ENCODE measurements around the gene C17orf100. TPM values are rescaled to one million over a fixed set of nuclear protein-coding genes. Genes with fewer than 3 reads are reported as not detected.
A peak's percentile ranks its signal among the peaks of the same experiment; 100 is the strongest.
"Not testable (repeated sequence)": the region's sequence is repeated elsewhere in the genome, so short reads cannot be mapped to it uniquely, and the experiment has no call there.

The C17orf100 gene
- total RNA-seq, 1 experiment from 2014 or later, result 0.31 TPM

GRCh38 chr17:6640536-6641246, 10.9 kb upstream of the C17orf100 start, which contains the start of the genes KIAA0753 and TXNDC17:
TSS of gene KIAA0753 (minus strand) at chr17:6640711. CDS start at chr17:6635103, 5,608 bp downstream.
TSS of gene TXNDC17 (plus strand) at chr17:6641060. CDS start at chr17:6641083, 23 bp downstream.
- peak; percentile 92 for DNase-seq (ENCODE audit: low read depth)

- peak; percentile 10 for DNase-seq (ENCODE audit: low read depth)
Measured at GRCh38 chr17:6641247-6641863, 10.2 kb upstream of the C17orf100 start.

- no peak for DNase-seq (ENCODE audit: low read depth)
Measured at GRCh38 chr17:6642592-6642991, 9.0 kb upstream of the C17orf100 start.

- DNase-seq (ENCODE audit: low read depth), result peak; percentile 27
Measured at GRCh38 chr17:6643451-6644125, 8.0 kb upstream of the C17orf100 start.

- DNase-seq (ENCODE audit: low read depth), result peak; percentile 26
Measured at GRCh38 chr17:6648181-6648580, 3.4 kb upstream of the C17orf100 start.

GRCh38 chr17:6651919-6652452, 424 bp downstream of the C17orf100 start:
- DNase-seq (ENCODE audit: low read depth), result no peak

- DNase-seq (ENCODE audit: low read depth), result no peak
Measured at GRCh38 chr17:6654841-6655731, 3.5 kb downstream of the C17orf100 start.

GRCh38 chr17:6655732-6656361, 4.3 kb downstream of the C17orf100 start:
- not testable (repeated sequence) for DNase-seq (ENCODE audit: low read depth)

- DNase-seq (ENCODE audit: low read depth), result not testable (repeated sequence)
Measured at GRCh38 chr17:6656797-6657632, 5.5 kb downstream of the C17orf100 start.

GRCh38 chr17:6657633-6658287, 6.2 kb downstream of the C17orf100 start:
- DNase-seq (ENCODE audit: low read depth), result no peak

- not testable (repeated sequence) for DNase-seq (ENCODE audit: low read depth)
Measured at GRCh38 chr17:6658411-6658810, 6.8 kb downstream of the C17orf100 start.

- no peak for DNase-seq (ENCODE audit: low read depth)
Measured at GRCh38 chr17:6660101-6660500, 8.5 kb downstream of the C17orf100 start.

GRCh38 chr17:6660805-6661463, 9.4 kb downstream of the C17orf100 start:
- DNase-seq (ENCODE audit: low read depth), result no peak

GRCh38 chr17:6661464-6661848, 9.9 kb downstream of the C17orf100 start:
- no peak for DNase-seq (ENCODE audit: low read depth)

GRCh38 chr17:6663200-6663599, 11.6 kb downstream of the C17orf100 start:
- not testable (repeated sequence) for DNase-seq (ENCODE audit: low read depth)

- peak; percentile 65 for DNase-seq (ENCODE audit: low read depth)
Measured at GRCh38 chr17:6666077-6666521, 14.5 kb downstream of the C17orf100 start.

- DNase-seq (ENCODE audit: low read depth), result no peak
Measured at GRCh38 chr17:6666557-6666956, 15.0 kb downstream of the C17orf100 start.

GRCh38 chr17:6667516-6667915, 16.0 kb downstream of the C17orf100 start:
- no peak for DNase-seq (ENCODE audit: low read depth)

Data from HT1080 (cell line).